GM23338 (cell line): Measurements from ENCODE around the gene NRP1. TPM values are rescaled to one million over a fixed set of nuclear protein-coding genes. Genes with fewer than 3 reads are reported as not detected.

ENCODE experiments used
- ATAC-seq: fragments of 200-7000 bp; cut with Tn5 transposase; 3 replicates; pipeline ENCODE4 v1.9.1; 2020
- DNase-seq: peaks from one replicate; pipeline ENCODE4 v3.0.0-alpha.2; 2015; ENCODE audit warnings: low spot score
- H2AFZ ChIP-seq: fragments of 200-600 bp; sonication (generic); 2 replicates; pipeline ENCODE4 v1.8.0; 2016; ENCODE audit warnings: antibody characterized with exemption, mild to moderate bottlenecking, moderate library complexity
- H3F3A ChIP-seq: fragments of 200-600 bp; sonication (generic); replicated peaks from 2 replicates; pipeline ENCODE4 v1.8.0; 2017; ENCODE audit warnings: antibody characterized with exemption, mixed run types, low read depth
- H3K27ac ChIP-seq: fragments of 200-600 bp; sonication (generic); 2 replicates; pipeline ENCODE4 v1.6.1; 2016; ENCODE audit warnings: low read depth
- H3K27me3 ChIP-seq: fragments of 200-600 bp; sonication (generic); 2 replicates; pipeline ENCODE4 v1.8.0; 2016; ENCODE audit warnings: mild to moderate bottlenecking, mixed run types, moderate library complexity; ENCODE audit not compliant: insufficient read depth
- H3K36me3 ChIP-seq: fragments of 200-600 bp; sonication (generic); 2 replicates; pipeline ENCODE4 v1.8.0; 2016; ENCODE audit warnings: mild to moderate bottlenecking; ENCODE audit not compliant: insufficient read depth
- H3K4me1 ChIP-seq: fragments of 200-600 bp; sonication (generic); 2 replicates; pipeline ENCODE4 v1.8.0; 2016; ENCODE audit warnings: mild to moderate bottlenecking, moderate library complexity; ENCODE audit not compliant: insufficient read depth
- H3K4me2 ChIP-seq: fragments of 200-600 bp; sonication (generic); 2 replicates; pipeline ENCODE4 v1.7.1; 2017; ENCODE audit warnings: mixed run types
- H3K4me3 ChIP-seq: fragments of 200-600 bp; sonication (generic); 2 replicates; pipeline ENCODE4 v1.6.1; 2016; ENCODE audit warnings: mixed run types
- H3K79me2 ChIP-seq: fragments of 200-600 bp; sonication (generic); replicated peaks from 2 replicates; pipeline ENCODE4 v1.8.0; 2017; ENCODE audit warnings: mild to moderate bottlenecking; ENCODE audit not compliant: insufficient read depth
- H3K9me2 ChIP-seq: fragments of 200-600 bp; sonication (generic); 2 replicates; pipeline ENCODE4 v1.8.0; 2017; ENCODE audit not compliant: insufficient read depth
- H4K20me1 ChIP-seq: fragments of 200-600 bp; sonication (generic); replicated peaks from 2 replicates; pipeline ENCODE4 v1.8.0; 2017; ENCODE audit warnings: mild to moderate bottlenecking; ENCODE audit not compliant: insufficient read depth
- H3K27ac Mint-ChIP-seq: 2 replicates; pipeline ENCODE4 v1.8.0; 2020; ENCODE audit warnings: inconsistent platforms, mild to moderate bottlenecking, moderate library complexity, mixed read lengths
- H3K27me3 Mint-ChIP-seq: 3 replicates; pipeline ENCODE4 v1.8.0; 2022; ENCODE audit warnings: low read depth, mild to moderate bottlenecking, moderate library complexity, mixed read lengths, inconsistent platforms; ENCODE audit not compliant: insufficient read depth, poor library complexity
- H3K36me3 Mint-ChIP-seq: 3 replicates; pipeline ENCODE4 v1.8.0; 2021; ENCODE audit warnings: low read depth, mild to moderate bottlenecking, inconsistent platforms, moderate library complexity, mixed read lengths
- H3K4me1 Mint-ChIP-seq: 3 replicates; pipeline ENCODE4 v1.8.0; 2020; ENCODE audit warnings: mild to moderate bottlenecking, inconsistent platforms, mixed read lengths
- H3K4me3 Mint-ChIP-seq: 3 replicates; pipeline ENCODE4 v1.8.0; 2021; ENCODE audit warnings: moderate library complexity, mild to moderate bottlenecking, inconsistent platforms, mixed read lengths
- H3K9me3 Mint-ChIP-seq: 3 replicates; pipeline ENCODE4 v1.8.0; 2020; ENCODE audit warnings: moderate library complexity, mild to moderate bottlenecking, inconsistent platforms, mixed read lengths
- CREB1 ChIP-seq: fragments of 250-450 bp; sonication (Bioruptor Pico); IDR thresholded peaks from 2 replicates; pipeline ENCODE4 v1.5.0; 2020; ENCODE audit warnings: low read depth, mild to moderate bottlenecking, moderate library complexity
- CTCF ChIP-seq, 2 experiments: fragments of 200-600 bp in 1 of 2; sonication (generic) in 1 of 2; conservative IDR thresholded peaks; 2 replicates each; pipeline versions ENCODE4 v1.5.1 to v1.6.1; 2016 to 2017; ENCODE audit warnings: antibody characterized with exemption in 2 of 2, low read depth in 2 of 2, mild to moderate bottlenecking in 2 of 2, moderate library complexity in 1 of 2
- EZH2 ChIP-seq: fragments of 200-600 bp; sonication (generic); IDR thresholded peaks from one replicate; pipeline ENCODE4 v1.8.0; 2017; ENCODE audit warnings: antibody characterized with exemption, mild to moderate bottlenecking, low read depth; ENCODE audit not compliant: unreplicated experiment
- EZH2phosphoT487 ChIP-seq: fragments of 200-600 bp; sonication (generic); IDR thresholded peaks from one replicate; pipeline ENCODE4 v1.8.1; 2018; ENCODE audit warnings: antibody characterized with exemption; ENCODE audit not compliant: unreplicated experiment
- JUNB ChIP-seq: IDR thresholded peaks from one replicate; pipeline ENCODE4 v1.6.1; 2016; ENCODE audit warnings: antibody characterized with exemption; ENCODE audit not compliant: unreplicated experiment
- NANOG ChIP-seq: IDR thresholded peaks from 2 replicates; pipeline ENCODE4 v1.6.1; 2016; ENCODE audit warnings: antibody characterized with exemption, borderline replicate concordance
- POLR2AphosphoS5 ChIP-seq: IDR thresholded peaks from 2 replicates; pipeline ENCODE4 v1.6.1; 2016; ENCODE audit warnings: antibody characterized with exemption, low read depth
- STAT1 ChIP-seq: IDR thresholded peaks from one replicate; pipeline ENCODE4 v1.6.1; 2016; ENCODE audit warnings: antibody characterized with exemption; ENCODE audit not compliant: unreplicated experiment
- ZNF114 ChIP-seq: fragments of 250-450 bp; sonication (Bioruptor Pico); IDR thresholded peaks from 2 replicates; pipeline ENCODE4 v1.5.0; 2020; ENCODE audit warnings: mild to moderate bottlenecking, moderate library complexity
- ZNF331 ChIP-seq: fragments of 250-450 bp; sonication (Bioruptor Pico); IDR thresholded peaks from 2 replicates; pipeline ENCODE4 v1.5.0; 2020; ENCODE audit warnings: low read depth, mild to moderate bottlenecking, moderate library complexity
- polyA plus RNA-seq: library from polyadenylated mRNA; unstranded; fragments of >200 nt; fragmentation: Nextera tagmentation; extraction: Ambion mirVana; gene quantifications from 2 replicates; pipeline ENCODE4 v1.2.1, GENCODE V29; 2016
- total RNA-seq: library from RNA; depleted of rRNA; stranded (reverse); fragments of >200 nt; shearing (Covaris generic); gene quantifications from 2 replicates; pipeline ENCODE4 v1.2.3, GENCODE V29; 2014
- TF ChIP-seq, protein P1 (sequence below): IDR thresholded peaks from 2 replicates; pipeline ENCODE4 v1.6.1; 2016; ENCODE audit warnings: antibody characterized with exemption
- TF ChIP-seq, protein P2 (sequence below): fragments of 250-450 bp; sonication (Bioruptor Pico); IDR thresholded peaks from 2 replicates; pipeline ENCODE4 v1.5.0; 2020; ENCODE audit warnings: mild to moderate bottlenecking, moderate library complexity
- TF ChIP-seq, protein P3 (sequence below): IDR thresholded peaks from one replicate; pipeline ENCODE4 v1.6.1; 2018; ENCODE audit warnings: antibody characterized with exemption; ENCODE audit not compliant: unreplicated experiment

NRP1 gene
- total and polyA plus RNA-seq, 2 experiments from 2014 or later, result 2.9 to 3.5 TPM

DNA sequence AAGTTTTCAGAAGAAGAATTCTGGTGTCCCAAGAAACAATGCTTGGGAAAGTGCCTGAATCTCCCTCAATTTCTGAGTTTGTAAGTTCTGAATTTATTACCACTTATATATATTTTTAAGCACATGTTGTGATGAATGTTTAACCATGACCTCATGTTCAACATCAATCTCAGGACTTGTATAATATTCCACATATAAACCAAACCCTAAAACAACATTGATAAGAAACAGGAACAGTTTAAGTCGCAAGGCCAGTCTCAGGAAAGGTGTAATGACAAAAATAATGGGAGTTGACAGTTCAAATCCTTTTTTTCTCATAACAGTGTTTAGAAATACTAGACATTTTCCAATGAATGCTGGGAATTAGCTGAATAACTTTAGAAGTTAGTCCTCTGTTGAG, 22.8 kb downstream of the NRP1 start:
- Mint-ChIP-seq H3K36me3 (no peaks in the 10 kb centered on the region), H3K4me1 (peaks cover 10% of the 10 kb centered on the region)

More for the DNA sequence above, 22.8 kb downstream of the NRP1 start:
- Histone ChIP-seq H3F3A (no peaks in the 10 kb centered on the region), H2AFZ (no peak overlapping the region), H3K79me2 (no peaks in the 10 kb centered on the region), H3K4me3 (no peak overlapping the region), H3K27me3 (no peaks in the 10 kb centered on the region), H3K9me2 (peaks cover 15% of the 10 kb centered on the region), H3K4me2 (no peak overlapping the region), H3K27ac (no peak overlapping the region), H3K4me1 (peaks cover 10% of the 10 kb centered on the region), H3K36me3 (no peaks in the 10 kb centered on the region), H4K20me1 (no peaks in the 10 kb centered on the region)
- no peak for TF ChIP-seq POLR2AphosphoS5
- TF ChIP-seq, protein P1, sequence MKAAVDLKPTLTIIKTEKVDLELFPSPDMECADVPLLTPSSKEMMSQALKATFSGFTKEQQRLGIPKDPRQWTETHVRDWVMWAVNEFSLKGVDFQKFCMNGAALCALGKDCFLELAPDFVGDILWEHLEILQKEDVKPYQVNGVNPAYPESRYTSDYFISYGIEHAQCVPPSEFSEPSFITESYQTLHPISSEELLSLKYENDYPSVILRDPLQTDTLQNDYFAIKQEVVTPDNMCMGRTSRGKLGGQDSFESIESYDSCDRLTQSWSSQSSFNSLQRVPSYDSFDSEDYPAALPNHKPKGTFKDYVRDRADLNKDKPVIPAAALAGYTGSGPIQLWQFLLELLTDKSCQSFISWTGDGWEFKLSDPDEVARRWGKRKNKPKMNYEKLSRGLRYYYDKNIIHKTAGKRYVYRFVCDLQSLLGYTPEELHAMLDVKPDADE, result no peak
- TF ChIP-seq EZH2phosphoT487, result no peak
- TF ChIP-seq NANOG, result no peak
- no peak for TF ChIP-seq STAT1
- no peak for TF ChIP-seq JUNB
- TF ChIP-seq, protein P2, sequence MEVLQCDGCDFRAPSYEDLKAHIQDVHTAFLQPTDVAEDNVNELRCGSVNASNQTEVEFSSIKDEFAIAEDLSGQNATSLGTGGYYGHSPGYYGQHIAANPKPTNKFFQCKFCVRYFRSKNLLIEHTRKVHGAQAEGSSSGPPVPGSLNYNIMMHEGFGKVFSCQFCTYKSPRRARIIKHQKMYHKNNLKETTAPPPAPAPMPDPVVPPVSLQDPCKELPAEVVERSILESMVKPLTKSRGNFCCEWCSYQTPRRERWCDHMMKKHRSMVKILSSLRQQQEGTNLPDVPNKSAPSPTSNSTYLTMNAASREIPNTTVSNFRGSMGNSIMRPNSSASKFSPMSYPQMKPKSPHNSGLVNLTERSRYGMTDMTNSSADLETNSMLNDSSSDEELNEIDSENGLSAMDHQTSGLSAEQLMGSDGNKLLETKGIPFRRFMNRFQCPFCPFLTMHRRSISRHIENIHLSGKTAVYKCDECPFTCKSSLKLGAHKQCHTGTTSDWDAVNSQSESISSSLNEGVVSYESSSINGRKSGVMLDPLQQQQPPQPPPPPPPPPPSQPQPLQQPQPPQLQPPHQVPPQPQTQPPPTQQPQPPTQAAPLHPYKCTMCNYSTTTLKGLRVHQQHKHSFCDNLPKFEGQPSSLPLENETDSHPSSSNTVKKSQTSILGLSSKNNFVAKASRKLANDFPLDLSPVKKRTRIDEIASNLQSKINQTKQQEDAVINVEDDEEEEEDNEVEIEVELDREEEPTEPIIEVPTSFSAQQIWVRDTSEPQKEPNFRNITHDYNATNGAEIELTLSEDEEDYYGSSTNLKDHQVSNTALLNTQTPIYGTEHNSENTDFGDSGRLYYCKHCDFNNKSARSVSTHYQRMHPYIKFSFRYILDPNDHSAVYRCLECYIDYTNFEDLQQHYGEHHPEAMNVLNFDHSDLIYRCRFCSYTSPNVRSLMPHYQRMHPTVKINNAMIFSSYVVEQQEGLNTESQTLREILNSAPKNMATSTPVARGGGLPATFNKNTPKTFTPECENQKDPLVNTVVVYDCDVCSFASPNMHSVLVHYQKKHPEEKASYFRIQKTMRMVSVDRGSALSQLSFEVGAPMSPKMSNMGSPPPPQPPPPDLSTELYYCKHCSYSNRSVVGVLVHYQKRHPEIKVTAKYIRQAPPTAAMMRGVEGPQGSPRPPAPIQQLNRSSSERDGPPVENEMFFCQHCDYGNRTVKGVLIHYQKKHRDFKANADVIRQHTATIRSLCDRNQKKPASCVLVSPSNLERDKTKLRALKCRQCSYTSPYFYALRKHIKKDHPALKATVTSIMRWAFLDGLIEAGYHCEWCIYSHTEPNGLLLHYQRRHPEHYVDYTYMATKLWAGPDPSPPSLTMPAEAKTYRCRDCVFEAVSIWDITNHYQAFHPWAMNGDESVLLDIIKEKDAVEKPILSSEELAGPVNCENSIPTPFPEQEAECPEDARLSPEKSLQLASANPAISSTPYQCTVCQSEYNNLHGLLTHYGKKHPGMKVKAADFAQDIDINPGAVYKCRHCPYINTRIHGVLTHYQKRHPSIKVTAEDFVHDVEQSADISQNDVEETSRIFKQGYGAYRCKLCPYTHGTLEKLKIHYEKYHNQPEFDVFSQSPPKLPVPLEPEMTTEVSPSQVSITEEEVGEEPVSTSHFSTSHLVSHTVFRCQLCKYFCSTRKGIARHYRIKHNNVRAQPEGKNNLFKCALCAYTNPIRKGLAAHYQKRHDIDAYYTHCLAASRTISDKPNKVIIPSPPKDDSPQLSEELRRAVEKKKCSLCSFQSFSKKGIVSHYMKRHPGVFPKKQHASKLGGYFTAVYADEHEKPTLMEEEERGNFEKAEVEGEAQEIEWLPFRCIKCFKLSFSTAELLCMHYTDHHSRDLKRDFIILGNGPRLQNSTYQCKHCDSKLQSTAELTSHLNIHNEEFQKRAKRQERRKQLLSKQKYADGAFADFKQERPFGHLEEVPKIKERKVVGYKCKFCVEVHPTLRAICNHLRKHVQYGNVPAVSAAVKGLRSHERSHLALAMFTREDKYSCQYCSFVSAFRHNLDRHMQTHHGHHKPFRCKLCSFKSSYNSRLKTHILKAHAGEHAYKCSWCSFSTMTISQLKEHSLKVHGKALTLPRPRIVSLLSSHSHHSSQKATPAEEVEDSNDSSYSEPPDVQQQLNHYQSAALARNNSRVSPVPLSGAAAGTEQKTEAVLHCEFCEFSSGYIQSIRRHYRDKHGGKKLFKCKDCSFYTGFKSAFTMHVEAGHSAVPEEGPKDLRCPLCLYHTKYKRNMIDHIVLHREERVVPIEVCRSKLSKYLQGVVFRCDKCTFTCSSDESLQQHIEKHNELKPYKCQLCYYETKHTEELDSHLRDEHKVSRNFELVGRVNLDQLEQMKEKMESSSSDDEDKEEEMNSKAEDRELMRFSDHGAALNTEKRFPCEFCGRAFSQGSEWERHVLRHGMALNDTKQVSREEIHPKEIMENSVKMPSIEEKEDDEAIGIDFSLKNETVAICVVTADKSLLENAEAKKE (CRISPR knock-in tag), result no peak
- no peak for TF ChIP-seq ZNF331 (CRISPR knock-in tag)
- TF ChIP-seq, protein P3, sequence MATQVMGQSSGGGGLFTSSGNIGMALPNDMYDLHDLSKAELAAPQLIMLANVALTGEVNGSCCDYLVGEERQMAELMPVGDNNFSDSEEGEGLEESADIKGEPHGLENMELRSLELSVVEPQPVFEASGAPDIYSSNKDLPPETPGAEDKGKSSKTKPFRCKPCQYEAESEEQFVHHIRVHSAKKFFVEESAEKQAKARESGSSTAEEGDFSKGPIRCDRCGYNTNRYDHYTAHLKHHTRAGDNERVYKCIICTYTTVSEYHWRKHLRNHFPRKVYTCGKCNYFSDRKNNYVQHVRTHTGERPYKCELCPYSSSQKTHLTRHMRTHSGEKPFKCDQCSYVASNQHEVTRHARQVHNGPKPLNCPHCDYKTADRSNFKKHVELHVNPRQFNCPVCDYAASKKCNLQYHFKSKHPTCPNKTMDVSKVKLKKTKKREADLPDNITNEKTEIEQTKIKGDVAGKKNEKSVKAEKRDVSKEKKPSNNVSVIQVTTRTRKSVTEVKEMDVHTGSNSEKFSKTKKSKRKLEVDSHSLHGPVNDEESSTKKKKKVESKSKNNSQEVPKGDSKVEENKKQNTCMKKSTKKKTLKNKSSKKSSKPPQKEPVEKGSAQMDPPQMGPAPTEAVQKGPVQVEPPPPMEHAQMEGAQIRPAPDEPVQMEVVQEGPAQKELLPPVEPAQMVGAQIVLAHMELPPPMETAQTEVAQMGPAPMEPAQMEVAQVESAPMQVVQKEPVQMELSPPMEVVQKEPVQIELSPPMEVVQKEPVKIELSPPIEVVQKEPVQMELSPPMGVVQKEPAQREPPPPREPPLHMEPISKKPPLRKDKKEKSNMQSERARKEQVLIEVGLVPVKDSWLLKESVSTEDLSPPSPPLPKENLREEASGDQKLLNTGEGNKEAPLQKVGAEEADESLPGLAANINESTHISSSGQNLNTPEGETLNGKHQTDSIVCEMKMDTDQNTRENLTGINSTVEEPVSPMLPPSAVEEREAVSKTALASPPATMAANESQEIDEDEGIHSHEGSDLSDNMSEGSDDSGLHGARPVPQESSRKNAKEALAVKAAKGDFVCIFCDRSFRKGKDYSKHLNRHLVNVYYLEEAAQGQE, result no peak
- no peak for TF ChIP-seq CTCF (conservative IDR thresholded peaks at IDR 0.05; ENCODE audit: low read depth in 2 of 2)
- TF ChIP-seq CREB1 (CRISPR knock-in tag), result no peak
- TF ChIP-seq ZNF114, result no peak
- TF ChIP-seq EZH2, result no peak
- Mint-ChIP-seq H3K27ac (no peak overlapping the region), H3K4me3 (no peak overlapping the region), H3K27me3 (no peaks in the 10 kb centered on the region), H3K9me3 (0 out of 3 replicates have a peak, but pooled peaks cover 2% of the 10 kb centered on the region)
- DNase-seq, result no peak
- ATAC-seq, result no peak
